Eye (tissue), 1 donor: ENCODE data around the gene TPRG1L.

Source experiments
- DNase-seq: peaks from one replicate; pipeline ENCODE4 v3.0.0-alpha.2; 2015

The TPRG1L gene

DNA sequence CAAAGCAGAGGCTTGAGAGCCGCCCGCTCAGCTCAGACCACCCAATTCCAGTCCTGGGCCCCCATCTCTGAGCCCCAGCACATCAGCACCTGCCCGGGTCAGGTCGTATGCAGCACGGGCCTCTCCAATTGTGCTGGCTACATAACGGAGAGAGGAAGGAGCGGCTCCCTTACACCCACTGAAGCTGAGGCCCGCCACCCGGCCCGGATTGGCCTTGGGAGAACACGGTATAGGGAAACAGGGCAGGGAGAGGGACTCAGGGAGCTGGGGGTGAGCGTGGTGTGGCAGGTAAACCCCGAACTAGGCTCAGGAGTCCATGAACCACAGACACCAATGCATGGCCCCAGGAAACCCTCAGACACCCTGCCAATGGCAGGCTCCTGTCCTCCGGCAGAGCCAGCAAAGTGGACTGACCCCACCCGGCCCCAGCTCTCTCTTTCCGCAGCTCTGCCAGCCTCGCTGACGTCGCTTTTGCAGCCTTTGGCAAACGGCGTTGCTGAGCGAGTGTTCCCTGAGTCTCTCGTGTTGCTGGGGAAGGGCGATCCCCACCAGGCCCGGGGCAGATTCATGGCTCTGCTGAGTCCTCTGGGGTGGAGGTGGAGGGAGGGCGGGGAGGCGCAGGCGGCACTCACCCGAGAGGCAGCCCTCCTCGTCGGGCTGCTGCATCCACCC, 30.0 kb upstream of the TPRG1L start:
- DNase-seq, result no peak

DNA sequence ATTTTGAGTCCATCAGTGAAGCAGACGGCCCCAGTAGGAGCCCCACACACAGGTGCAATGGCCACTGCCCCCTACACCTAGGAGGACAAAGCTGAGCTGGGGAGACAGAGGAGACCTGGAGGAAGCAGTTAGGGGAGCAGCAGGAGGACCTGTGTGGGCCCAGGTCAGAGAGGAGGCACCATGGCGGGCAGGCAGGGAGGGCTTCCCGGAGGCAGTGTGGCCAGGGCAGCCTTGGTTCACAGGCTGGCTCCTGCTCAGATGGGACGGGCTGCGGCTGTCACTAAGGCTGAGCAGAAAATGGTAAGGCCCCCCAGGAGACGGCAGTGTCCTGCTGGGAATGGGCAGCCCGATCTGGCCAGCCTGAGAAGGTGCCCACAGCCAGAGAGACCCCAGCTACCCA, 28.9 kb upstream of the TPRG1L start:
- DNase-seq, result no peak

DNA sequence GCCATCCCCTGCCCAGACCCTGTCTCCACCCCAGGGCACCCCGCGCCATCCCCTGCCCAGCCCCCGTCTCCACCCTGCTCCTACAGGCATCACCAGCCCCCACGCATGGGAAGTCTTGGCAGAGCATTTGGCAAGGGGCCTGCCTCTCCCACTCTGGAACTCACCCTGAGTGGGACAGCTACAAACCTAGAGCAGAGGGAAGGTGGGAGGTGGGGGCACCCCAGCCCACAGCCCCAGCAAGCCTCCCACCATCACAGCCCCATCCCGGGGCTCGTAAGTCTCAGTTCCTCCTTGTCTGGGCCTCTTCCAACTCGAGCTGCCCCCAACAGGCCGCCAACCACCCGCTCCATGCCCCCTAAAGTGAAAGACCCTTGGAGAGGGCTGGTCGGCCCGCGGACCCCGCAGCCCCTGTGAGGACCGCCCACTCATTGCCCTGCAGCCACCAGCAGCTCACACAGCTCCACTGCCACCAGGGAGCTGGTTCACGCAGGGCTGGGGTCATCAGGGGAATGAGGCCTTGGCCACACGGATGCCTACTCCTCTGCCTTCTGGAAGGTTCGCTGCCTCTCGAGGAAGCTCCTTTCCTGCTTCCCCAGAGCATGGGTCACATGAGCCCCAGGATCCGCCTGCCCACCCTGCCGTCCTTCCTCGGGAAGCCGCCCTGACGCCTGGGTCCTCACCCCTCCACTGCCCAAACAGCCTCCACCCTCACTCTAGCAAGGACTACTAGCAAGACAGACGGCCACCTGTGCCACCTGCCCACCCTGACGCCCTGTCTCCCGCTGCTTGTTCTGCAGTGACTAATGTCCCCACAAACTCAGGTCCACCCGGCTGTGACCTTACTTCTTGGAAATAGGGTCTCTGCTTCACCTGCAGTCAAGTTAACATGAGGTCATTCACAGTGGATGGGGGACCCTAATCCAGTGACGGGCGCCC, 27.9 kb upstream of the TPRG1L start:
- peak; percentile 16 for DNase-seq

DNA sequence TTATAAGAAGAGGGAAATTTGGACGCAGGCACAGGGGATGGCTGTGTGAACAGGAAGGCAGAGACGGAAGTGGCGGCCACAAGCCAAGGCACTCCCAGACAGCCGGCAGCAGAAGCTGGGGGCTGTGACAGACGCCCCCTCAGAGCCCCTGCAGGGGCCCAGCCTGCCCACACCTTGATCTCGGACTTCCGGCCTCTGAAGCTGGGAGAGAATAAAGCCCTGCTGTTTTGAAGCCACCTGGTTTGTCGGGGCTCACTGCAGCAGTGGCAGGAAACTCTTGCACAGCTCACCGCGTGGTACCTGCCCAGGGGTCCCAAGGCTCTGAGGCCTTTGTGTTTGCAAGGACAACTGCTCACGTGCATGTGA, 27.2 kb upstream of the TPRG1L start:
- no peak for DNase-seq

DNA sequence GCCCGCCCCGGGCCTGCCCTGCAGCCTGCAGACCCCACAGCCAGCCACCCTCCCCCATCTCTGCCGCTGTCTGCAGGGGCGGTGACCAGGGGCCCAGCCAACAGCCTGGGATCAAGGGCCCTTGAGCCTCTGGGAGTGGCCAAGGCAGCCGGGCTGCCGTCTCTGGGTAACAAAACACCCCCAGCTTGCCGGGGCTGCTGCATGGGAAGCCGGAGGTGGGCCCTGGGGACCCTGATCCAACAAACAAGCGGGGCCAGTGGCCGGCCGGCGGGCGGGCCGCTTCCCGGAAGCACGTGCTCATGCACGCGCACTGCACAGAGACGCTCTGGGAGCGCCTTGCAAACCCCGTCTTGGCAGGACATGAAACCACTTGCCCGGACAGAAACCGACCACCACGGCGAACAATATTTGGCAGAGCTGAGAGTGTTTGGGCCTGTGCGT, 26.7 kb upstream of the TPRG1L start:
- DNase-seq, result peak; percentile 80

DNA sequence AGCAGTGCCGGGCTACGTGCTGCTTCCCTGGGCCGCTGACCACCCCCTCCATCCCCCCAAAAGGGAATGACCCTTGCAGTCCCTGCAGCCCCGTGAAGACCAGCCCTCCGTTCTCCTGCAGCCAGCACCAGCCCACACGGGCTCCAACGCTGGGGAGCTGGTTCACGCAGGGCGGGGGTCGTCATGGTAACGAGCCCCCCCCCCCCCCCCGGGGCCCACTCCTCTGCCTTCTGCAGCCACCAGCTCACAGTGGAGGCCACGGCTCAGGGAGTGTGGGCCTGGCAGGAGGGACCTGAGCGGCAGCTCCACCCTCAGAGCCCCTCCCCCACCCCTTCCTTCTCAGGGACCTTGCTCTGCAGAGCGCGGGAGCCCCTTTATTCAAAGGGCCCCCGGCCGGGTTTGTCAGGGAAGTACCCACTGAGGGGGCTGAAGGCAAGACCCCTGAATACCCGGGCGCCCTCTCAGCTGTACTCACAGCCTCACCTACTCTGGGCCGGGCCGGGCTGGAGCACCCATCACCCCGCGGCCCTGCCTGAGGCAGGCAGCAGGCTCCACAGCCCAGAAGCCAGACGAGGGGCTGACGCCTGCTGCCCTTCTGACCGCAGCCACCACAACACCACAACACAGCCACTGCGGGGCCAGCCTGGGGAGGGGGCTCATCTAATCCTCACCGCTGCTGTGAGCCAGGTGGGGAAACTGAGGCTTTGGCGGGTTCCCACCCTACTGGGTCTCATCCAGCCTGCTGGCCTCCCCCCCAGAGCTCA, 26.1 kb upstream of the TPRG1L start:
- peak; percentile 81 for DNase-seq

DNA sequence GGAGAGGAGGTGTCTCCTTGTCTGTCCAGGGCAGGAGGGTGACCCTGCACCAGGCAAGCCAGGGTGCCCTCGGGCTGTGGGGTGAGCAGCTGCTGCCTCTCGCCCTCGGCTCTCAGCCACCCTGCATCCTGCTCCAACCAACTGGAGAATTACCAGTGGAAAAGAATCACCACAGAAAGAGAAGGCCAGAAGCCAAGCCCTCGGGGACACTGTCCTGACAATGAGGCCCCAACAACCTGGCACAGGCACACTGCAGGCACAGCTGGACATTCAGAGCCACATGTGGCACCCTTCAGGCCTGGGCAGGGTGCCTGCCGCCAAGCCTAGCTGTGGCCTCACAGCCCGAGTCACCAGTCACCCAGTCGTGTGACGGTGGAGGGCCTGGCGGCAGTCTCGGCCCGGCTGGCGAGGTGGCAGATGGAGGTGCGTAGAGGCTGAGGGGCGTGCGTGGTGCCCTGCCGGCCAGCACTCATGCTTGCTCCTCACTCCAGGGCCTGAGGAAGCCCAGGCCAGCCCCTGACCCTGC, 25.5 kb upstream of the TPRG1L start:
- peak; percentile 33 for DNase-seq

DNA sequence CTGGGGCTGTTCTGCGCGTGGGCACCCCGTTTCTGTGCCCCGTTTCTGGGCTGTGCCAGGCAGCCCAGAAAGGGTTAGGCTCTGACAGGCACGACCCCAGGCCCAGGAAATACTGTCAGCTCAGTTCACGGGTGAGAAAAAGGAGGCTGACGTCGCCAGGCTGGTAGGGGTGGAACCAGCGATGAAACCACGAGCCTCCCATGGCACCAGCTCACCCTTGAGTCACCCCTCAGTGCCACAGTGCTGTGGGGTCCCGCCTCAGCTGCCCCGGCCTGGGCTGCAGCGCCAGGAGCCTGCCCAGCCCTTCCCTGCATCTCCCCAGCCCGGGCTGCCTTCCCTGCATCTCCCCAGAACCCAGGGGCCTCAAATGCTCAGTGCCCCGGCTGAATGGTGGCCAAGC, 25.0 kb upstream of the TPRG1L start:
- DNase-seq, result no peak

DNA sequence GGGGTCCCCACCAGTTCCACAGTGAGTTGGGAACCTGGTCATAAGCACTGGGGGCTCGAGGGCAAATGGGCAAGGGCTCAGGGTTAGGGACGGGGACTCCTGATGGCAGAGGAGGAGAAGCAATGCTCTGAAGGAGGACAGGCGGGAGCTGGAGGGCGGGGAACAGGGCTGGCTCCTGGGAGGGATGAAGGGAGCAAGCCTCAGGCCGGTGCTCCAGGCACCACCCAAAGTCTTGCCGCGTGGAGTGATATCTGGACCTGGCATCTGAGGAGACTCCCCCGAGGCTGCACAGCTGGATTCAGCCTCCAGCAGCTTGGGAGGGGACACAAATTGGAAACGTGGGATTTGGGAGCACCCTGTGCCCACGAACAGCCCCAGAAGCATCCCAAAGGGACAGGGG, 24.5 kb upstream of the TPRG1L start:
- DNase-seq, result no peak

DNA sequence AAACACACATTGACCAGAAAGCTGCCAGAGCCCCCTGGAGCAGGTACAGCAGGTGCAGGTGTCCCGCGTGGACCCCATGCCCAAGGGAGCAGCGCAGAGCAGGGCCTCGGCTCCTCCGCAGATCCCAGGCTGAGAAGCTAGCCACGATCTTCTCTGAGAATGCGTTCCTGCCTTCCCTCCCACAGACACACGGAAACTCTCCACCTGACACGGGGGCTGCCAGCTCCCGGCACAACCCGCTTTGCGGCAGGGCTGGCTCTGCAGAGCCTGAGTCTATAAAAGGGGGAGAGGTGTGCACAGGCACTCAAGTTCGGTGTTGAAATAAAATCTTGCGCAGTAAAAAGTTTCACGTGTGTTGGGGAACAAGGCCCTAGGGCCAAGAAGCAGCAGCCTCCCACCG, 23.1 kb upstream of the TPRG1L start:
- no peak for DNase-seq

DNA sequence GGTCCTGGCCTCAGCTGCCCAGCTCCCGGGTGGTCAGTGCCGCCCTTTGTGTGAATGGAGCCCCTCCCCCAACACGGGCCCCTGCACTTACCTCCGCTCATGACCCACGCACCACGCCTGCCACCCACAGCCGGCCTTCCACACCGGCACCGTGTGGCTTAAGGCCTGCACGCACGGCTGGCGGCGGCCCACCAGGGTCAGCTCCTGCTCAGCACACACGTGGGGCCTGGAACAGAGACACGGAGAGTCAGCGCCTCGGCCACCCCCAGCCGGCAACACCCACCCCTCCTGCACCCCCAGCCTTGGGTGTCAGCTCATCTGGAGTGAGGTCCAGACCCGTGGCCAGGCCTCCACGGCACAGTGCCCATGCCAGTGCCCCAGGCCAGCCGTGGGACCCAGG, 22.4 kb upstream of the TPRG1L start:
- no peak for DNase-seq

DNA sequence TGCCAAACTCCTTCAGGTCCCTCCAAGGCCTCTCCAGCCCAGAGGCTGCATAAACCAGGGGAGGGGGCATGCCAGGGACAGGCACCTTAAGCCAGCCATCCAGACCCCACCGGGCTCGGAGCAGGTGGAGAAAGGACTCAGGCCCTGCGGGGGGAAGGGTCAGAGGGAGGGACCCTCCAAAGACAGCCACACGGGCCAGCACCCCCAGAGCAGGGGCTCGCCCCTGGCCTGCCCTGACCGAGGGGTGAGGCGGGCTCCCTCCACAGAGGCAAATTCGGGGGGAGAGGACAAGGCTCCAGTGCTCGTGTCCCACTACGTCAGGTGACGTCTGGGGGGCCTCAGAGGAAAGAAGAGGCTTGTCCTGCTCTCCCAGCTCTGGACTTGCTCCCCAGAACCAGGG, 21.7 kb upstream of the TPRG1L start:
- no peak for DNase-seq

DNA sequence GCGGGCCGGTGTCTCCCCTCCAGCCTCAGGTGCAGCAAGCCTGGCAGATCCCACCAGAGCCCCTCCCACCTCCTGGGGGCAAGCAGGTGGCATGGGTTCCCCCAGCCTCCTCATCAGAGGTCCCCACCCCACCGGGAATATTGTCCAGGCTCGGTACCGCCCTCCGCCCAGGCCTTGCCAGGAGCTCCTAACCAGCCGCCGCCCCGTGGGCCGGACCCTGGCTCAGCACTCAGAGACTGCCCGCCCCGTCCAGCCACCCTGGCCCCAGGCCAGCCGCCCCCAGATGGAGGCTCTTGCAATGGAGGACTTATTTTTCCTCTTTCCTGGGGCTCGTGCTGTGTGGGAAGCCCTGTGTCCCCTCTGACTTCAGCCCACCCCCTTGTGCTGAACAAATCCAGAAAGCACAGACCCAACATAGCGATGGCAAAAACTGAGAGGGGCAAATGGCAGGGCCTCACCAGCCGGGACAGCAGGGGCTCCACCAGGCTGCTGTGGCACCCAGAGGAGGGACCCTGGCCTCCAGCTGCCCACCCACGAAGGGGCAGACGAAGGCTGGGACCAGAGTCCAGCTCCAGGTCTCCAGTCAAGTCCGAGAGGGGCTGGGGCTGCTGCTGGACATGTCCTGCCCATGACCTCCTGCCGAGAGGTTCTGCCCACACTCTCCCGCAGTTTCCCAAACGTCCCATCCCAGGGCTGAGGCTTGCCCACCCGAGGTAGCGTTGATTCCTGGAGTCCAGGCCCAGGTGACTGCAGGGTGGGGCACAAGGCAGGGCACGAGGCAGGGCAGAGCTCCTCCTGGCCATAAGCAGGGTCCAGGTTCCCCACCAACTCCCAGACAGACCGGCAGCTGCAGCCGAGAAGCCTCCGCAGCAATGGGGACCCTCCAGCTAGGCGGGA, 21.0 kb upstream of the TPRG1L start:
- no peak for DNase-seq

DNA sequence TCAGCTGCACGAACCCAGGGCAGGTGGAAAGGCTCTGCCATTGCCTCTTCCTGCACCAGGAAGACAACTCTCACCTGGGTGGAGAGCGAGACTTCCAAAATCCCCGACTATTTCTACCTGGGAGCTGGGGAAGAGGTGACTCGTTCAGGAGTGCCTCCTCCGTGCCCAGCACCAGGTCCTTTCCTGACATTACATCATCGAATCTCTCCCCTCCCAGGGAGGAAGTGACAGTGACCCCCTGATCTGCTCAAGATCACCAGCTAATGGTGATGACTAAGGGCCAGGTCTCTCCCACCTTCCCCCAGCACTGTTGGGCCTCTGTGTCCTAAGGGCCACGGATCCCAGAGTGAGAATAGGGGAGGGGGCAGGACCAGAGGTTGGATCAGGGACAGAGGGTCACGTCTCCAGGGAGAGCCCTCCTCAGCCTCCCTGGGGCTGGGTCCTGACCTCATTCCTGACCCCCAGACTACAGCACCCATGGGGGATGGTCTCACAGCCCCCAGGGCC, 20.3 kb upstream of the TPRG1L start:
- DNase-seq, result no peak

DNA sequence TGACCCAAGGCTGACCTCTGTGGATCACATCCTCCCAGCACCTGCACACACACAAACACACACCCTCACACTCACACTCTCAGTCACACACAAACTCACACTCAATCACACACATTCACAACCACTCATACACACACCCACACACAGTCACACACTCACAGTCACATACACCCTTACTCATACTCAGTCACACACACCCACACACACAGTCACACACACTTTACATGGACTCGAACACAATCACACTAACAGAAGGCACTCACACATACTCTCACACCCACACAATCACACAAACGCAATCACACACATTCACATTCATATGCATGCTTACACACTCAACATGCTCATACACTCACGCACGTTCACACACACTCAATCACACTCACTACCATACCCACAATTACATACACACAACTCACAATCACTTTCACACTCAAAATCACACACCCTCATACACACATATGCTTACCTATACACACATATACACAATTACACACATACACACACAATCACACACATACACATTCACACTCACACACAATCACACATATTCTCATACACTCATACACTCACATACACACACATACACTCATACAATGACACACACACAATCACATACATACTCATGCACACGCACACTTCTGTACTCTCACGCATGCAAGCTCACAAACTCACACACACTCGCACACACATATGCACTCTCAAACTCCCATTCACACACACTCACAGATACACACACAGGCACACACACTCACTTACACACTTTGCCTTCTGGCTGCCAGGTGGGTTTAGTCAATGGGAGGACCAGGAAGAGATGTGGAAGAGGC, 19.6 kb upstream of the TPRG1L start:
- DNase-seq, result no peak

DNA sequence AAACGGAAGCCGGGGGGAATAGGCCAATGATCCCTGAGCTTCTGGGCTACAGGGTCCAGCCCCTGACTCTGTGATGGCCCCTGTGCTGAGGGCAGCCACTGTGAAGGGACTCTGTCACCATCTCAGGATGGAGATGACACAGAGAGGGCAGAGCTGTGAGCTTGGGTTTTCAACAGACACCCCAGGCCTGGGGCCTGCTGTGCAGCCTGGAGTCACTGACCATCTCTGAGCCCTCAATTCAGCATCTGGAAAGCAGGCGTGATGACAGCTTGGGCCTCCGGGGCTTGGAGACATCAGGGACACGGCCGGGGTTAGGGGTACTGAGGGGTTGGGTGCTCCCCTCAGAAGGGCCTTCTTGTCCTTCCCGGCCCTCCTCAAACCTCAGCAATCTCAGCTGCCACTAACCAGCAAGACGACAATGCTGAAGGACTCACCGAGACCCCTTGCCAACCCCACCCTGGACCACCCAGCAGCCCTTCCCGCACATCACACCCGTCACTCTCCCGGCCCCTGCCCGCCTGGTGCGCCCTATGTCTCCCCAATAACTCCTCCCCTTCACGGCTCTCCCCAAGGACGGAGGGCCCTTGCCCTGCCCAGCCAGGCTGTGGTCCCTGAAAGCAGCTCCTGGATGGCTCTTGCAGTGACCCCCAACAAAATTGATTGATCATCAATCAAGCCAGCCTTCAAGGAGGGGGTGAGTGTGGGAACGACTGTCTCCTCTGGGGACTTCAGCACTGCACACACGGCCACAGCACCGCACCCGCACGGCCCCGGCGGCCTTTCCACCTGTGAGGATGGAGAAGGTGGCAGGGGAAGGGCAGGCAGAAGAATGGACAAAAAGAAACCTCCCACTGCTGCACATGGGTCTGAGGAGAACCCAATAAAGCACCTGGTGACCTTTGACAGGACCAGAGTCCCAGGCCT, 17.8 kb upstream of the TPRG1L start:
- DNase-seq, result no peak

DNA sequence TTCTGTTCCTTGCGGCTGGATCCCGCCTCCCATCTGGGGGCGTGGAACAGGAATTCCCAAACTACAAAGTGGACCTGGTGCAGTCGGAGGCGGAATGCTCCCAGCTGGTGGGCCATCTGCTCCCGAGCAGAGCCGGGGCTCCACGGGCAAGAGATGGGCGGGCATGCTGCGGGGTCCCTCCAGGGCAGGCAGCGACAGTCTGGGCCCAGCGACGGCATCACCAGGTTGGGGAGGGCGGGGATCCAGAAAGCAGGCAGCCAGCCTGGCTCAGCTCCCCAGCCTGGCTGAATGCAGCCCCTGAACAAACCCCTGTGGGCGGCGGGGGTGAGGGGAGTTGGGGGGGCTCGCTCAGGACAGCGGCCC, 17.1 kb upstream of the TPRG1L start:
- DNase-seq, result peak; percentile 55

DNA sequence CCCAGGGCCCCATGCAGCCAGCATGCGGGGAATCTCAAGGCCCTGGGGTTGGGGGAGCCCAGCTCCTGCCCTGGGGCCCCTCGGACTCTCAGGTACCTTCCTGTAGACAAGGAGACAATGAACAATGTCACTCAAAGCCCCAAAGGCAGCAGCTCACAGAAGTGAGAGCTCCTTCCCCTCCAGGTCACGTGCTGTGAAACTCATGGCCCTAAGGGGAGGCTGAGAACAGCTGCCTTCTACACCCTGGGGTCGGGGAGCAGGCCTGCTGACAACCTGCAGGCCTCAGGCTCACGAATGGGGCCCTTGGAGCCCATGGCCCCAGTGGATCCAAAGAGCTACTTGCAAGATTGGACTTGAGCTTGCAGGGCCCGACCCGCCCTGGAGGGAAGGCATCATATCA, 16.7 kb upstream of the TPRG1L start:
- peak; percentile 24 for DNase-seq

DNA sequence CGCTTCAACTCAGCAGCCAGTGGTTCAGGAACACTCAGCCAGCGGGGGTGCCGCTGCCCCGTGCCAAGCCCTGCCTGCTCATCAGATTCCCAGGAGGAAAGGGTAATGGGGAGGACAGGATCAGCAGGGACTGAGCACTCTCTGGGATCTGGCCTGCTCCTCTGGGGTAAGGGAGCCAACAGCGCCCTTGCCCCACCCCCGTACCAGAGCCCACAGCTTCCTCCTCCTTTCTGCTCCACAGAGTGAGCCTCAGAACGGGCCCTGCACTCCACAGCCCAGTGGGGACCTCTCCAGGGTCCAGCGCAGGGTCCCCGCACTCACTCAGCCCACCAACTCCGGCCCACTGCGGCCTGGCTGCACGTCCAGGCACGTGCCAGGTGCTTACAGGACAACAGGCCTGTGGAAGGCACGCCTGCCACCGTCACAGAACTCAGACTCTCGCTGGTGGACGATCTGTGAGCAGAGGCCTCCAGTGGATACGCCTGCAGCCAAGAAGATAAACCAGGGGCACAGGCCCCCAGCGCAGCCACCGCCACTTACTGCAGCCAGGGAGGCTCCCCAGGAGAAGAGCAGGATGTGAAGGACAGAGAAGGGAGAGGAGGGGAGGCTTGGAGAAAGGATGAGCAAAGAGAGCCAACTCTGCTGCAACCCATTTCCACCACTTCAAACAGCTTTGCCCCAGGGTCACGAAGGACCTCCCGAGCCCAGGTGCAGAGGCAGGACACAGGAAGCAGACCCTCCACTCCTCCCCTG, 15.6 kb upstream of the TPRG1L start:
- peak; percentile 21 for DNase-seq
